Thoracic aorta (tissue), 2 donors: ENCODE results near the gene GNAO1. TPM values are rescaled to one million over a fixed set of nuclear protein-coding genes. Genes with fewer than 3 reads are reported as not detected.

Experiments used
- ATAC-seq: fragments of 150-250 bp; one replicate; pipeline ENCODE4 v1.8.0; 2017; ENCODE audit warnings: low read depth; ENCODE audit not compliant: insufficient number of reproducible peaks, low FRiP score
- DNase-seq: peaks from one replicate; pipeline ENCODE4 v3.0.0-alpha.2; 2020; ENCODE audit warnings: low spot score
- H3K27ac ChIP-seq, 2 donors: fragments of 200-600 bp; sonication (generic); 1 replicate in 1 of 2; 2 replicates in 1 of 2; pipeline ENCODE4 v1.5.1; 2016; ENCODE audit warnings: mild to moderate bottlenecking in 2 of 2, moderate library complexity in 2 of 2
- H3K27me3 ChIP-seq: fragments of 200-600 bp; sonication (generic); replicated peaks from 2 replicates; pipeline ENCODE4 v1.6.0; 2016; ENCODE audit warnings: mild to moderate bottlenecking; ENCODE audit not compliant: insufficient read depth
- H3K36me3 ChIP-seq: fragments of 200-600 bp; sonication (generic); one replicate; pipeline ENCODE4 v1.5.1; 2016
- H3K4me1 ChIP-seq, 2 donors: fragments of 200-600 bp; sonication (generic); 1 replicate in 1 of 2; 2 replicates in 1 of 2; pipeline versions ENCODE4 v1.5.1 to v1.6.0; 2016; ENCODE audit warnings: low read depth in 2 of 2, mild to moderate bottlenecking in 1 of 2; ENCODE audit not compliant: control insufficient read depth in 1 of 2
- H3K4me3 ChIP-seq: fragments of 200-600 bp; sonication (generic); 2 replicates; pipeline ENCODE4 v1.5.1; 2016; ENCODE audit warnings: mild to moderate bottlenecking
- H3K9me3 ChIP-seq: fragments of 200-600 bp; sonication (generic); 2 replicates; pipeline ENCODE4 v1.5.1; 2016
- CTCF ChIP-seq: fragments of 200-600 bp; sonication (generic); IDR thresholded peaks from one replicate; pipeline ENCODE4 v1.5.1; 2019; ENCODE audit warnings: antibody characterized with exemption
- total RNA-seq, 2 donors: library from RNA; depleted of rRNA; stranded (reverse); fragments of >200 nt; gene quantifications; one replicate each; pipeline versions ENCODE4 v1.1.0 to v1.2.3, GENCODE V29; 2016

Gene GNAO1
- total RNA-seq, 2 donors from 2014 or later: 2.0 to 4.5 TPM

- H3K27ac ChIP-seq: no peak overlapping the region
- no peak for ATAC-seq
- no peaks in the 10 kb centered on the region for H3K4me1 ChIP-seq
- no peak overlapping the region for H3K4me3 ChIP-seq
- H3K9me3 ChIP-seq: no peaks in the 10 kb centered on the region
- no peak for TF ChIP-seq CTCF
- no peaks in the 10 kb centered on the region for H3K36me3 ChIP-seq
- DNase-seq: no peak
- no peaks in the 10 kb centered on the region for H3K27me3 ChIP-seq
Measured at GRCh38 chr16:56349711-56350161, 158.4 kb downstream of the GNAO1 start.

GRCh38 chr16:56350491-56351405 is 159.5 kb downstream of the GNAO1 start:
- Histone ChIP-seq H3K4me1 (peaks cover 0 to 1% of the 10 kb centered on the region in 2 donors), H3K4me3 (no peak overlapping the region), H3K36me3 (no peaks in the 10 kb centered on the region), H3K9me3 (no peaks in the 10 kb centered on the region), H3K27ac (no peak overlapping the region), H3K27me3 (no peaks in the 10 kb centered on the region)
- no peak for TF ChIP-seq CTCF
- ATAC-seq (no peak), DNase-seq (no peak)

- Histone ChIP-seq H3K9me3 (no peaks in the 10 kb centered on the region), H3K36me3 (no peaks in the 10 kb centered on the region), H3K27ac (no peak overlapping the region), H3K4me3 (no peak overlapping the region), H3K4me1 (peaks cover 0 to 7% of the 10 kb centered on the region in 2 donors), H3K27me3 (no peaks in the 10 kb centered on the region)
- TF ChIP-seq CTCF: no peak
- DNase-seq (no peak), ATAC-seq (no peak)
Measured at GRCh38 chr16:56351481-56351880, 160.2 kb downstream of the GNAO1 start.

GRCh38 chr16:56352351-56353053 is 161.2 kb downstream of the GNAO1 start:
- TF ChIP-seq CTCF: no peak
- Histone ChIP-seq H3K27me3 (no peaks in the 10 kb centered on the region), H3K9me3 (no peaks in the 10 kb centered on the region), H3K4me1 (peaks cover 0 to 10% of the 10 kb centered on the region in 2 donors), H3K27ac (no peak overlapping the region), H3K36me3 (no peaks in the 10 kb centered on the region), H3K4me3 (no peak overlapping the region)
- no peak for ATAC-seq
- no peak for DNase-seq
